Activated T-cell treated with anti-CD3 and anti-CD28 coated beads, Interleukin-2, amount 50 U/mL, for 48 hours (primary cell): ENCODE measurements around the gene TCP11X2.
"Not testable (repeated sequence)": the region's sequence is repeated elsewhere in the genome, so short reads cannot be mapped to it uniquely, and the experiment has no call there.

ENCODE experiments used
- DNase-seq, 2 experiments: peaks; one replicate each; pipeline ENCODE4 v3.0.0-alpha.2; 2020

The TCP11X2 gene

DNA sequence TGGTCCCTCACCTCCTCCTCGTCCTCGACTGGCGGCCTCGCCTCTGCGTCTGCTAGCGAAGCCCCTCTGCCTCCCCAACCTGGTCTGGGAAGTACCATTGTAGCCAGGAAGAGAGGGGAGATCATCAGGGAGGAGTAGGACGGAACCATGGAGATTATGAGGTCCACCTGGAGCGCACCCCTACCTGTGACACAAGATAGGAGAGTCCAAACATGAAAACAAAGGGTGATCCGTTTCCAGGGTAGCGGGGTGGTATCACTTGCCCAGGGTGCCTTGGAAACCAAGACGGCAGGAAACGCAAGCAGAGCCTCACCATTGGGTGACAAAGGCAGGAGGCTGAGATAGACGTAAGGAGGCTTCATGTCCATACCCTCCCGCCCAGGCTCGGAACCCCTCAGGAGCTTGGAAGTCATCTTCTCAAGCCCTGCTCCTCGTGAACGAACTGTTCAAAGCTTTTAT is at the start of gene TCP11X2:
Gene TCP11X2 (minus strand): TSS at position 51 of the 459 bp plus-strand sequence.
- DNase-seq, result not testable (repeated sequence)

DNA sequence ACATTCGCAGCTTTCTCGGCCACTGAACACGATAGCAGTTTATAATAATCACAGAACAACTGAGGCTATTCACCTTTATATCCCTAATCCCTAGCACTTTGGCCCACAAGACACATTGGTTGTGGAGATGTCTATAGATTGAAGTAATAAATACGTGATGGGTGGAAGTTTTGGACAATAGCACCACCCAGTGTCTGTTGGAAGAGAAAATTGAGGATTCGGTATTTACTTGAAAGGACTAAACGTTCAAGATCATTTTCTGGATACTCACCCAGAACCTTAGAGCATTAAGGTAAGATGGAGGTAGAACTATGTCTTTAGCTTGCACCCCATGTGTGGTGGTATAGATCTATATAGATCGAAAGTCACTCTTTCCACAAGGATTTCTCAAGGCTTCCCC is 45.7 kb upstream of the TCP11X2 start:
- DNase-seq, result no peak

DNA sequence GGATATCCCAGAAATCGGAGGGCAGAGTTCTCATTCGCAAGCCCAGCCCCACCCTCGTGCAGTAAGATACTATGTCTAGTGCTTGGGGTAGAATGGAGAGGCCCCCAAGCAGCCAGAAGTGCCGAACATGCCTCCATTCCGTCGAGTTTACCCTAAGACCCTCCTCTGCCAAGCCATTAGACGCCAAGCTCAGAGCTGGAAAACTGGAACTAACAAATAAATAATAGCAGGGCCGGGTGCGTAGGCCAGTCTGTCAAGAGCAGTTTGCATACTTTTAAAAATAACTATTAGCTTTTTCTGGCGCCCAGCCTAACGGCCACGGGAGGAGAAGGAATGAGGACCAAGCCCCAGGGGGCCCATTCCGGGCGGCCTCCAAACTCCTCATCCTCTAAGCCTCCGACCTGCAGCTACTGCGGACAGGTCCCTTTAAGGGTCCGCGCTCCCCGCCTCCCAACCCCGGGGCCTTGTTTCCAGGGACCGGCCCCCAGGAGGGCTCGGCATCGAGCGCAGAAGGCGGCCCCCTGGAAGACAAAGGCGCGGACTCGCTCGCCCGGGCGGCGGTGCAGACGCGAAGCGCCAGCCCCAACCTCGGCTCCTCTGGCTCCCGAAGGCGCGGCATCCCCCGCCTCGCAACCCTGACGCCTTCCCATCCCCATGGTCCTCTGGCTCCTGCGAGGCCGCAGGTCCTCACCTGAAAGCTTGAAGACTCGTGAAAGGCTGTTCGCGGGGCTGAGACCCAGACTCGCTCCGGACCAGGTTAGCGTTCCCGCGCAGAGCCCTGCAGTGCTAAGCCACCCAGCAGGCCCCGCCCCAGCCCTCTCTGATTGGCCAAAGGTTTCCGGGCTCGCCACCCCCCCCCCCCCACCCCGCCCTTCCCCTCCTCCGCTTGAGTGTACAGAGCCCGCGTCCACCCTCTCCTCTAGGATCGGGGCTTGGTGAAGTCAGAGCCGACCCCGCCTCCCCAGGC is 44.6 kb upstream of the TCP11X2 start, which contains the start of gene TMSB15A:
Gene TMSB15A (minus strand): TSS at position 765 of the 967 bp plus-strand sequence.
- DNase-seq, result peak; percentile 64 to 73

DNA sequence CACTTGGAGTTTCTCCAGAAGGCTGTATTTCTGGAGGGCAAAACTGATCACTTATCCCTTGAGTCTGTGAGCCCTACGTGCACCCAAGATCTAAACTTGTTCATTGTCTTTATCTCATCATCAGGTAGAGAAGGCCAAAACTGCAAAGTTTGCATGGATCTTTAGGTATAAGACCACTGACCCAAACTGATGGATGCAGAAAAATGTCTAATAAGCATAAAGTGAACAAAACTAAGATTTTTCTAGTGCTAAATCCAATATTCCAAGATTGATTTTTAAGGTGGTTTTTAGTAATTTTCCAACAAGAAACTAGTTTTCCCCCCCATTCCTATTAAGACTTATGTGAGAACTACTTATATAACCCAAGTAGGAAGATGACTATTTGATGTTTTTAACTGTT is 42.9 kb upstream of the TCP11X2 start:
- no peak for DNase-seq

DNA sequence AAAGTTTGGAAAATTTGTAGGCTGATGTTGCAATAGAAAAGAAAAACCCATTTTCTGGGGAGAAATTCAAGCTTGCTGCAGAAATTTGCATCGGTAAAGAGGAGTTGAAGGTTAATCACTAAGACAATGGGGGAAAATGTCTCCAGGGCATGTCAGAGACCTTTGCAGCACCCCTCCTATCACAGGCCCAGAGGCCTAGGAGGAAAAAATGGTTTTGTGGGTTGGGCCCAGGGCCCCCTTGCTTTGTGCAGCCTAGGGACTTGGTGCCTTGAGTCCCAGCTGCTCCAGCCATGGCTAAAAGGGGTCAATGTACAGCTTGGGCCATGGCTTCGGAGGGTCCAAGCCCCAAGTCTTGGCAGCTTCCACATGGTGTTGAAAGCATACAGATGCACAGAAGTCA is 27.1 kb upstream of the TCP11X2 start:
- no peak for DNase-seq

DNA sequence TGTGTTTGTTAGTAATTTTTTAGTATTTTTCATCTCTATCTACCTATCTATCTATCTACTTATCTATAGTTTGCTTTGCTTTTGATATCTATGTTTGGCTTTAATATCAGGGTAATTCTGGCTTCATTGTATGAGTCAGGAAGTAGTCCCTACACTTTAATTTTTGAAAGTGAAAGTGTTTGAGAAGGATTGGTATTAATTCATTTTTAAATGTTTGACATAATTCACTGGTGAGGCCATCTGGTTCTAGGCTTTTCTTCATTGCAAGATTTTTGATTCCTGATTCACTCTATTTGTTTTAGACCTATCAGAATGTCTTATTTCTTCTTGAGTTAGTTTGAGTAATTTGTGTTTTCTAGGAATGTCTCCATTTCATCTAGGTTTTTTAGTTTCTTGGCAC is 20.2 kb upstream of the TCP11X2 start:
- DNase-seq, result no peak

DNA sequence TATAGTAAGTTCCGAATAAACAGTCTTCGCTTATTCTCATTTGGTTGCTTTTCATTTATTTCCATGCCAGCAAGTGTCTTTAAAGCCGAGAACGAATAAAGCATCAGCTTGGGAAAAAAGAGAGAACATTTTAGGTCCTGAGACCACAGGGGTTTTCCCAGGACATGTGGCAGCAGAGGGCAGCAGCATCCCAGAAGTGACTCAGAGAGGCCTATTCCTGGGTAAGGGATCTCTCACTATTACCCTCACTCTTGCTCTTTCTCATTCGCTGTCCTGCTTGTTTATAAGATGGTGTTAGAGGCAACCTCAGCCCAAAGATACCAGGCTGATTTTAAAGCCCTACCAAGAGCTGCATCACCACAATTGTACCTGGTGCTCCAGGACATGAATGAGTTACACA is 7.2 kb upstream of the TCP11X2 start:
- not testable (repeated sequence) for DNase-seq

DNA sequence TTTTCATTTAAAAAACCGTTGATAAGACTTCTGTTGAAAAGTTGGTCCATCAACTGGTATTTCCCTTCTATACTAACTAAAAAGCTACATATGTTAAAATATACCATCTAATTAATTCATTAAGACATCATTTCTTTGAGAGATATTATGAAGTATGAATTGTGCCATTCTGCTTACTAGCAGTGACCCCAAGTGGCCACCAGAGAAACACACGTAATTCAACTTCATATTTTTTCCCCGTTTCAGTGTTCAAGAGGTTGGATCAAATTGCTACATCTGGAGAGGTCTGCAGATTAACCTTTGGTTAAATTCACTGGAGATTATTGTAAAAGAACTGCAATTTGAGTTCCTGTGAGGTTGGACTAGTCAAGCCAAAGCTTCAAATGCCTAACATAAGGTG is 1.4 kb downstream of the TCP11X2 start:
- DNase-seq, result not testable (repeated sequence)

DNA sequence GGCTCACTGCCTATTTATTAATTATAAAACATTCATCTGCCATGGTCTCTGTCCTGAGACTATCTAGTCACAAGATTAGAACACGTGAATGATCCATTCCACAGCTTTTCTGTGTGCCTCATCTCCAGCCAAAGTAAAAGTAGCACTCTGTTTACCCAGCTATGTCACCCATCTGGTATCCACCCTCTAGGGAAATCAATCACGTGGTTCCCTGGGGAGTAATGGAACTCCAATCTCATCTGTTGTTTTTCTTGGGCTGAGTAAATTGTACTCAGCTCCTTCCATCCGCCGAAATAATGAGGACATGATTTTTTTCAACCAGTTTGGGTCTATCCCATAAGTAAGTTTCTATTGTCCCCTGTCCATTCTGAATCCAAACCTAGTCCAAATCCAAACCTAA is 13.0 kb downstream of the TCP11X2 start:
- not testable (repeated sequence) for DNase-seq

DNA sequence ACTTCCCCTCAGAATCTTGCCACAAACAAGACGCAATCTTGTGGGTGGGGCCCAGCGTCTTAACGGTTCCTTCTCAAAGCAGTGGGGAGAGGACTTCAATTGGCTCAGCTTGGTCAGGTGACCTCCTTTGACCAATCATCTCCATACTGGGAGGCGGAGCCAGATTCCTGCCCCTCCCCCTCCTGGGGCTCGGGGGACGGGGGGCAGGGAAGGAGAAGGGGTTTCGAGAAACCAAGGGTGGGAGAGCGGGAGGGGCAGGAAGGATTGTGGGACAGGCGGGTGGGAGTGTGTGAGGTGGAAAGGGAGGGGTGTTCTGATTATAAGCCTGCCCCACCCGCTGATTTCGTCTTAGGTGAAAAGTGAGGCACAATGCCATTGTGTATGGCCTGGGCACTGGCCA is 31.7 kb downstream of the TCP11X2 start, which contains the start of gene NXF2B:
Gene NXF2B (minus strand): TSS at position 101 of the 400 bp plus-strand sequence. CDS start 59,972 bp downstream, outside the sequence.
- DNase-seq, result not testable (repeated sequence)

DNA sequence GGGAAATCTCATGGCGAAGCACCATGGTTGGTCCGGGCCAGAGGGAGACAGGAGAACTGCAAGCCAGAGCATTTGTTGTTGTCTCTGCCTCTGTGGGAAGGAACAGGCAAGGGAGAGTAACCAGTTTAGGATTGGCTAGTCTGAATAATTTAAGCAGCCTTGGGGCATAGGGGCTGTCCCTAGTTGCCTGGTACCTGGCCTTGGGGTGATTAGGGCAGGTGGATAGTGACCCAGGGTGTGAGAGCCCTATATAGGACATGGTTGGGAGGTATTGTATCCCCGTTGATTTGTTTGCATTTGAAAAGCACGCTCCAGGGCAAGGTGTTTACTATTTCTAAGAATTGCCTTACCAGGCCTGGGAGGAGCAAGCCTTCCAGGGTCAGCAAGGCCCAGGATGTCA is 57.1 kb downstream of the TCP11X2 start:
- DNase-seq, result not testable (repeated sequence)
